ENCODE results near the gene MRLN. TPM values are rescaled to one million over a fixed set of nuclear protein-coding genes. Genes with fewer than 3 reads are reported as not detected.

Gene MRLN
- total RNA-seq, 1 donor from 2014 or later = 0.82 TPM

GRCh38 chr10:59706851-59707797 lies 46.1 kb downstream of the MRLN start:
- DNase-seq = no peak
- intact Hi-C loops (cut with micrococcal nuclease) = loop anchor here (5.0 kb wide), 1 partner anchor 100 kb away; no protein-coding TSS in a partner anchor
- H3K4me1 Mint-ChIP-seq = peaks cover 6% of the 10 kb centered on the region
- peaks cover 4% of the 10 kb centered on the region for H3K9me3 Mint-ChIP-seq
- no peak overlapping the region for H3K27ac Mint-ChIP-seq
- H3K27me3 Mint-ChIP-seq = peaks cover 39% of the 10 kb centered on the region
- no peak overlapping the region for H3K4me3 Mint-ChIP-seq
- H3K36me3 Mint-ChIP-seq (ENCODE audit: low read depth) = no peaks in the 10 kb centered on the region

- Mint-ChIP-seq H3K27ac (no peak overlapping the region), H3K9me3 (peaks cover 4% of the 10 kb centered on the region), H3K4me1 (peaks cover 6% of the 10 kb centered on the region), H3K36me3 (ENCODE audit: low read depth) (no peaks in the 10 kb centered on the region), H3K27me3 (peaks cover 28% of the 10 kb centered on the region), H3K4me3 (no peak overlapping the region)
- intact Hi-C loops (cut with micrococcal nuclease) = loop anchor here (5.0 kb wide), 1 partner anchor 101 kb away; no protein-coding TSS in a partner anchor
- DNase-seq = no peak
These were observed 47.3 kb downstream of the MRLN start for GRCh38 chr10:59705931-59706330.

GRCh38 chr10:59704630-59705029 lies 48.6 kb downstream of the MRLN start:
- intact Hi-C loops (cut with micrococcal nuclease) = loop anchor here (5.0 kb wide), 1 partner anchor 103 kb away; no protein-coding TSS in a partner anchor
- H3K4me3 Mint-ChIP-seq = no peak overlapping the region
- H3K9me3 Mint-ChIP-seq = peaks cover 4% of the 10 kb centered on the region
- no peak for DNase-seq
- no peaks in the 10 kb centered on the region for H3K36me3 Mint-ChIP-seq (ENCODE audit: low read depth)
- H3K27me3 Mint-ChIP-seq = peaks cover 20% of the 10 kb centered on the region
- H3K4me1 Mint-ChIP-seq = peaks cover under 1% of the 10 kb centered on the region
- H3K27ac Mint-ChIP-seq = no peak overlapping the region

GRCh38 chr10:59702347-59702746 lies 50.9 kb downstream of the MRLN start:
- Mint-ChIP-seq H3K4me3 (no peak overlapping the region), H3K27me3 (peaks cover 12% of the 10 kb centered on the region), H3K9me3 (no peaks in the 10 kb centered on the region), H3K36me3 (ENCODE audit: low read depth) (no peaks in the 10 kb centered on the region), H3K4me1 (no peaks in the 10 kb centered on the region), H3K27ac (no peak overlapping the region)
- intact Hi-C loops (cut with micrococcal nuclease) = no loop called here
- no peak for DNase-seq

GRCh38 chr10:59700709-59701108 lies 52.5 kb downstream of the MRLN start:
- H3K36me3 Mint-ChIP-seq (ENCODE audit: low read depth) = no peaks in the 10 kb centered on the region
- H3K4me3 Mint-ChIP-seq = no peak overlapping the region
- H3K9me3 Mint-ChIP-seq = no peaks in the 10 kb centered on the region
- no peak overlapping the region for H3K27ac Mint-ChIP-seq
- intact Hi-C loops (cut with micrococcal nuclease) = no loop called here
- no peak for DNase-seq
- H3K27me3 Mint-ChIP-seq = peaks cover 6% of the 10 kb centered on the region
- no peaks in the 10 kb centered on the region for H3K4me1 Mint-ChIP-seq

GRCh38 chr10:59698326-59698725 lies 54.9 kb downstream of the MRLN start:
- Mint-ChIP-seq H3K27me3 (peaks cover 4% of the 10 kb centered on the region), H3K9me3 (no peaks in the 10 kb centered on the region), H3K27ac (no peak overlapping the region), H3K4me3 (no peak overlapping the region), H3K36me3 (ENCODE audit: low read depth) (no peaks in the 10 kb centered on the region), H3K4me1 (no peaks in the 10 kb centered on the region)
- no peak for DNase-seq
- intact Hi-C loops (cut with micrococcal nuclease) = no loop called here

- intact Hi-C loops (cut with micrococcal nuclease) = no loop called here
- Mint-ChIP-seq H3K27me3 (peaks cover 11% of the 10 kb centered on the region), H3K4me3 (no peak overlapping the region), H3K4me1 (no peaks in the 10 kb centered on the region), H3K9me3 (no peaks in the 10 kb centered on the region), H3K36me3 (ENCODE audit: low read depth) (no peaks in the 10 kb centered on the region), H3K27ac (no peak overlapping the region)
- DNase-seq = no peak
These were observed 57.6 kb downstream of the MRLN start for GRCh38 chr10:59695637-59696036.

- Mint-ChIP-seq H3K27me3 (peaks cover 14% of the 10 kb centered on the region), H3K9me3 (no peaks in the 10 kb centered on the region), H3K4me1 (no peaks in the 10 kb centered on the region), H3K36me3 (ENCODE audit: low read depth) (no peaks in the 10 kb centered on the region), H3K27ac (no peak overlapping the region), H3K4me3 (no peak overlapping the region)
- intact Hi-C loops (cut with micrococcal nuclease) = no loop called here
- no peak for DNase-seq
These were observed 58.3 kb downstream of the MRLN start for GRCh38 chr10:59694936-59695335.

- no peaks in the 10 kb centered on the region for H3K4me1 Mint-ChIP-seq
- no peak overlapping the region for H3K27ac Mint-ChIP-seq
- DNase-seq = no peak
- no peaks in the 10 kb centered on the region for H3K9me3 Mint-ChIP-seq
- H3K27me3 Mint-ChIP-seq = peaks cover 10% of the 10 kb centered on the region
- H3K36me3 Mint-ChIP-seq (ENCODE audit: low read depth) = no peaks in the 10 kb centered on the region
- intact Hi-C loops (cut with micrococcal nuclease) = no loop called here
- no peak overlapping the region for H3K4me3 Mint-ChIP-seq
These were observed 61.1 kb downstream of the MRLN start for GRCh38 chr10:59692113-59692512.

- Mint-ChIP-seq H3K36me3 (ENCODE audit: low read depth) (no peaks in the 10 kb centered on the region), H3K4me3 (no peak overlapping the region), H3K27me3 (peaks cover 12% of the 10 kb centered on the region), H3K9me3 (no peaks in the 10 kb centered on the region), H3K27ac (no peak overlapping the region), H3K4me1 (no peaks in the 10 kb centered on the region)
- intact Hi-C loops (cut with micrococcal nuclease) = no loop called here
- peak; percentile 8 for DNase-seq
These were observed 64.3 kb downstream of the MRLN start for GRCh38 chr10:59688921-59689351.

GRCh38 chr10:59687657-59688056 lies 65.6 kb downstream of the MRLN start:
- H3K27me3 Mint-ChIP-seq = peaks cover 10% of the 10 kb centered on the region
- H3K4me1 Mint-ChIP-seq = no peaks in the 10 kb centered on the region
- no peaks in the 10 kb centered on the region for H3K9me3 Mint-ChIP-seq
- no peak overlapping the region for H3K4me3 Mint-ChIP-seq
- no peak for DNase-seq
- H3K27ac Mint-ChIP-seq = no peak overlapping the region
- intact Hi-C loops (cut with micrococcal nuclease) = no loop called here
- H3K36me3 Mint-ChIP-seq (ENCODE audit: low read depth) = no peaks in the 10 kb centered on the region

Other genes starting within 250 kb of the MRLN start
- gene SLC16A9, start 43.6 kb downstream of the MRLN start, total RNA-seq = 4.4 and 4.5 TPM in 2 replicates
- gene CCDC6, start 153.1 kb upstream of the MRLN start, total RNA-seq = 83.2 and 85.1 TPM in 2 replicates